Gastroesophageal sphincter (tissue), 3 donors: ENCODE measurements around the gene CLEC18A.
"Not testable (repeated sequence)": the region's sequence is repeated elsewhere in the genome, so short reads cannot be mapped to it uniquely, and the experiment has no call there.

ENCODE experiments used
- EP300 ChIP-seq: sonication (generic); formaldehyde crosslinking; IDR thresholded peaks from one replicate; pipeline ENCODE4 v1.6.1; 2017; ENCODE audit warnings: antibody characterized with exemption, mild to moderate bottlenecking
- POLR2AphosphoS5 ChIP-seq: sonication (generic); formaldehyde crosslinking; IDR thresholded peaks from one replicate; pipeline ENCODE4 v1.6.1; 2017; ENCODE audit warnings: antibody characterized with exemption
- TF ChIP-seq, protein P1 (sequence below), 4 experiments: fragments of 200-600 bp in 2 of 4; fragments of 450-650 bp in 2 of 4; sonication (generic) in 1 of 4; IDR thresholded peaks; one replicate each; pipeline ENCODE4 v1.5.1; 2017 to 2019; ENCODE audit warnings: antibody characterized with exemption in 4 of 4, mild to moderate bottlenecking in 2 of 4, moderate library complexity in 2 of 4

GRCh38 chr16:69951672-69952031 lies 518 bp downstream of the CLEC18A start:
- TF ChIP-seq, protein P1, sequence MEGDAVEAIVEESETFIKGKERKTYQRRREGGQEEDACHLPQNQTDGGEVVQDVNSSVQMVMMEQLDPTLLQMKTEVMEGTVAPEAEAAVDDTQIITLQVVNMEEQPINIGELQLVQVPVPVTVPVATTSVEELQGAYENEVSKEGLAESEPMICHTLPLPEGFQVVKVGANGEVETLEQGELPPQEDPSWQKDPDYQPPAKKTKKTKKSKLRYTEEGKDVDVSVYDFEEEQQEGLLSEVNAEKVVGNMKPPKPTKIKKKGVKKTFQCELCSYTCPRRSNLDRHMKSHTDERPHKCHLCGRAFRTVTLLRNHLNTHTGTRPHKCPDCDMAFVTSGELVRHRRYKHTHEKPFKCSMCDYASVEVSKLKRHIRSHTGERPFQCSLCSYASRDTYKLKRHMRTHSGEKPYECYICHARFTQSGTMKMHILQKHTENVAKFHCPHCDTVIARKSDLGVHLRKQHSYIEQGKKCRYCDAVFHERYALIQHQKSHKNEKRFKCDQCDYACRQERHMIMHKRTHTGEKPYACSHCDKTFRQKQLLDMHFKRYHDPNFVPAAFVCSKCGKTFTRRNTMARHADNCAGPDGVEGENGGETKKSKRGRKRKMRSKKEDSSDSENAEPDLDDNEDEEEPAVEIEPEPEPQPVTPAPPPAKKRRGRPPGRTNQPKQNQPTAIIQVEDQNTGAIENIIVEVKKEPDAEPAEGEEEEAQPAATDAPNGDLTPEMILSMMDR (IDR thresholded peaks at IDR 0.05), result not testable (repeated sequence)
- not testable (repeated sequence) for TF ChIP-seq EP300, POLR2AphosphoS5
